K562 (cell line): ENCODE measurements around the gene ADM2. TPM values are rescaled to one million over a fixed set of nuclear protein-coding genes. Genes with fewer than 3 reads are reported as not detected.

Experiments used
- BCLAF1 ChIP-seq, 2 experiments: fragments of 450-650 bp in 1 of 2; IDR thresholded peaks; 2 replicates each; pipeline ENCODE4 v1.6.1; 2011 to 2017; ENCODE audit warnings: low read depth in 2 of 2, antibody characterized with exemption in 1 of 2, borderline replicate concordance in 1 of 2, low read length in 1 of 2, mild to moderate bottlenecking in 1 of 2, mixed read lengths in 1 of 2; ENCODE audit not compliant: control insufficient read depth in 1 of 2
- C11orf30 ChIP-seq: fragments of 450-650 bp; IDR thresholded peaks from 2 replicates; pipeline ENCODE4 v1.6.1; 2016; ENCODE audit warnings: low read depth, mild to moderate bottlenecking
- HNRNPK ChIP-seq: fragments of 200-400 bp; formaldehyde crosslinking; IDR thresholded peaks from one replicate; pipeline ENCODE4 v1.6.1; 2018; ENCODE audit warnings: mild to moderate bottlenecking, low read depth, low read length; ENCODE audit not compliant: poor library complexity, severe bottlenecking
- POLR2A ChIP-seq: fragments of 450-650 bp; conservative IDR thresholded peaks from 2 replicates; pipeline ENCODE4 v1.6.1; 2016
- RBM14 ChIP-seq: fragments of 200-400 bp; formaldehyde crosslinking; IDR thresholded peaks from 2 replicates; pipeline ENCODE4 v1.6.1; 2018; ENCODE audit warnings: low read depth, mild to moderate bottlenecking, low read length, moderate library complexity, borderline replicate concordance; ENCODE audit not compliant: insufficient read depth
- TEAD4 ChIP-seq, 2 experiments: sonication (generic) in 1 of 2; formaldehyde crosslinking in 1 of 2; IDR thresholded peaks; 2 replicates each; pipeline versions ENCODE4 v1.6.1 to v1.8.0; 2012 to 2022; ENCODE audit warnings: borderline replicate concordance in 1 of 2, inconsistent platforms in 1 of 2, low read length in 1 of 2, mild to moderate bottlenecking in 1 of 2, missing genetic modification reagents in 1 of 2
- ZBTB33 ChIP-seq: sonication (generic); formaldehyde crosslinking; IDR thresholded peaks from 2 replicates; pipeline ENCODE4 v1.8.1; 2023; ENCODE audit warnings: mild to moderate bottlenecking, missing genetic modification reagents
- ZMIZ1 ChIP-seq, 2 experiments: fragments of 150-350 bp in 1 of 2; IDR thresholded peaks; 2 replicates each; pipeline ENCODE4 v1.6.1; 2012 to 2016; ENCODE audit warnings: low read depth in 2 of 2, low read length in 2 of 2, mild to moderate bottlenecking in 1 of 2, moderate library complexity in 1 of 2
- ZNF23 ChIP-seq: fragments of 250-450 bp; sonication (Bioruptor Pico); IDR thresholded peaks from 2 replicates; pipeline ENCODE4 v1.4.0; 2020; ENCODE audit warnings: mild to moderate bottlenecking
- polyA plus RNA-seq, 8 experiments: library from polyadenylated mRNA; depleted of rRNA in 4 of 8; stranded (reverse) in 5 of 8; unstranded in 3 of 8; fragments of >200 nt; fragmentation: Nextera tagmentation in 2 of 8; fragmentation: Illumina TruSeq in 1 of 8; extraction: Ambion mirVana in 2 of 8; extraction: Trizol in 1 of 8; gene quantifications; 2 replicates each; pipeline versions ENCODE4 v1.2.1 to v1.2.3, GENCODE V29; 2011 to 2014; ENCODE audit warnings: inconsistent platforms in 1 of 8, missing spikeins in 1 of 8
- total RNA-seq, 7 experiments: library from RNA; depleted of rRNA in 6 of 7; stranded (reverse); fragments of >200 nt in 6 of 7; fragmentation: Illumina TruSeq in 2 of 7; extraction: Trizol in 2 of 7; gene quantifications; 2 replicates each; pipeline versions ENCODE4 v1.2.1 to v1.2.3, GENCODE V29; 2011 to 2021; ENCODE audit warnings: low replicate concordance in 1 of 7

Gene ADM2
- total and polyA plus RNA-seq, 9 of the 15 experiments (the other 6 are each of a cell fraction or from before 2014, with no cell fraction given) = 0.11 to 5.1 (median 0.38) TPM

GRCh38 chr22:50523458-50523805, 42.1 kb downstream of the ADM2 start (continued):
- TF ChIP-seq BCLAF1 (IDR thresholded peaks at IDR 0.05; ENCODE audit: borderline replicate concordance in 1 of 2, control insufficient read depth in 1 of 2, low read depth in 2 of 2, low read length in 1 of 2) = no peak
- TF ChIP-seq ZMIZ1 (IDR thresholded peaks at IDR 0.05; ENCODE audit: low read depth in 2 of 2, low read length in 2 of 2) = no peak
- peak; percentile 85 for TF ChIP-seq ZBTB33
- no peak for TF ChIP-seq C11orf30
- TF ChIP-seq POLR2A = 0 out of 2 replicates have a peak, but pooled peaks have one; percentile 3
- no peak for TF ChIP-seq TEAD4 (IDR thresholded peaks at IDR 0.05; ENCODE audit: low read length)
- no peak for TF ChIP-seq TEAD4 (CRISPR knock-in tag; IDR thresholded peaks at IDR 0.05; ENCODE audit: borderline replicate concordance)
- no peak for TF ChIP-seq HNRNPK
- no peak for TF ChIP-seq ZNF23
- no peak for TF ChIP-seq RBM14
- TF ChIP-seq, all 486 proteins: peak for 2
